OCI-LY7 (cell line): ENCODE results near the gene CCDC92B. TPM values are rescaled to one million over a fixed set of nuclear protein-coding genes. Genes with fewer than 3 reads are reported as not detected.

ENCODE experiments used
- BruUV-seq: library from RNA; stranded (reverse); fragments of 400-500 nt; replicated peaks from 2 replicates; lab custom pipeline; 2021; lab: Mats Ljungman, UMichigan
- CTCF ChIA-PET: fragments of 300-600 bp; sonication (Branson Sonifier 250); formaldehyde crosslinking; loops from one replicate; lab custom pipeline; 2022; ENCODE audit warnings: antibody characterized with exemption; ENCODE audit not compliant: unreplicated experiment; lab: Charles Lee
- POLR2A ChIA-PET: fragments of 300-600 bp; sonication (Branson Sonifier 250); formaldehyde crosslinking; loops from one replicate; lab custom pipeline; 2022; ENCODE audit warnings: antibody characterized with exemption; lab: Charles Lee
- DNase-seq: peaks from one replicate; pipeline ENCODE4 v3.0.0-alpha.2; 2015; ENCODE audit warnings: low spot score
- H2AFZ ChIP-seq: fragments of 200-600 bp; sonication (generic), shearing (Covaris generic); 2 replicates; pipeline ENCODE4 v1.6.1; 2014; ENCODE audit warnings: mild to moderate bottlenecking, antibody characterized with exemption, low read length, moderate library complexity
- H3K27ac ChIP-seq: fragments of 200-600 bp; sonication (generic); 2 replicates; pipeline ENCODE4 v1.5.1; 2014; ENCODE audit warnings: mixed run types, low read depth, mild to moderate bottlenecking, moderate library complexity, low read length, inconsistent platforms; ENCODE audit not compliant: poor library complexity, severe bottlenecking
- H3K36me3 ChIP-seq: fragments of 200-600 bp; sonication (generic); 2 replicates; pipeline ENCODE4 v1.6.1; 2014; ENCODE audit warnings: mild to moderate bottlenecking, antibody characterized with exemption, low read length, moderate library complexity, mixed read lengths; ENCODE audit not compliant: insufficient read depth
- H3K4me1 ChIP-seq: fragments of 200-600 bp; sonication (generic); 2 replicates; pipeline ENCODE4 v1.5.1; 2014; ENCODE audit warnings: mild to moderate bottlenecking, low read length; ENCODE audit not compliant: insufficient read depth, poor library complexity, severe bottlenecking
- H3K4me2 ChIP-seq: fragments of 200-600 bp; sonication (generic); 2 replicates; pipeline ENCODE4 v1.6.1; 2014; ENCODE audit warnings: mild to moderate bottlenecking, low read length
- H3K4me3 ChIP-seq: fragments of 200-600 bp; sonication (generic); 2 replicates; pipeline ENCODE4 v1.5.1; 2014; ENCODE audit warnings: mild to moderate bottlenecking, low read depth, low read length; ENCODE audit not compliant: poor library complexity, severe bottlenecking
- H3K79me2 ChIP-seq: fragments of 200-600 bp; sonication (generic); 2 replicates; pipeline ENCODE4 v1.6.1; 2016; ENCODE audit warnings: low read depth, mild to moderate bottlenecking, low read length, moderate library complexity, mixed read lengths; ENCODE audit not compliant: insufficient read depth
- H3K9me2 ChIP-seq: fragments of 200-600 bp; sonication (generic); 2 replicates; pipeline ENCODE4 v1.6.1; 2016; ENCODE audit warnings: mild to moderate bottlenecking, low read length, mixed read lengths; ENCODE audit not compliant: insufficient read depth
- H3K9me3 ChIP-seq: fragments of 200-600 bp; sonication (generic); 2 replicates; pipeline ENCODE4 v1.6.1; 2014; ENCODE audit warnings: mild to moderate bottlenecking, mixed run types, low read length, mixed read lengths
- H4K20me1 ChIP-seq: fragments of 200-600 bp; sonication (generic); 2 replicates; pipeline ENCODE4 v1.6.1; 2014; ENCODE audit warnings: mild to moderate bottlenecking, antibody characterized with exemption, low read length, moderate library complexity, mixed read lengths; ENCODE audit not compliant: insufficient read depth
- EZH2phosphoT487 ChIP-seq: fragments of 200-600 bp; sonication (generic); IDR thresholded peaks from 2 replicates; pipeline ENCODE4 v1.6.1; 2018; ENCODE audit warnings: low read depth, borderline replicate concordance, mild to moderate bottlenecking, mixed run types, antibody characterized with exemption, low read length, moderate library complexity, mixed read lengths
- intact Hi-C: fragments of 100-400 bp; cut with micrococcal nuclease; formaldehyde crosslinking; loops from one replicate; pipeline ENCODE4 v1.10.0; 2022; ENCODE audit not compliant: unreplicated experiment
- total RNA-seq, 2 experiments: library from RNA; depleted of rRNA in 1 of 2; stranded (reverse); fragments of >200 nt in 1 of 2; shearing (Covaris generic) in 1 of 2; gene quantifications; 2 replicates each; pipeline ENCODE4 v1.2.3, GENCODE V29; 2014 to 2022
- TF ChIP-seq, protein P1 (sequence below): fragments of 200-600 bp; sonication (generic); conservative IDR thresholded peaks from 2 replicates; pipeline ENCODE4 v1.5.1; 2014; ENCODE audit warnings: mild to moderate bottlenecking, antibody characterized with exemption, low read length, moderate library complexity, mixed read lengths

Gene CCDC92B
- total RNA-seq, 2 experiments from 2014 or later: not detected

- Histone ChIP-seq H3K4me1 (no peaks in the 10 kb centered on the region), H3K4me3 (no peak overlapping the region), H3K36me3 (no peaks in the 10 kb centered on the region), H3K27ac (no peak overlapping the region), H3K9me2 (no peaks in the 10 kb centered on the region), H2AFZ (no peak overlapping the region), H3K9me3 (no peaks in the 10 kb centered on the region), H3K4me2 (no peak overlapping the region), H3K79me2 (no peaks in the 10 kb centered on the region), H4K20me1 (no peaks in the 10 kb centered on the region)
- TF ChIP-seq, protein P1, sequence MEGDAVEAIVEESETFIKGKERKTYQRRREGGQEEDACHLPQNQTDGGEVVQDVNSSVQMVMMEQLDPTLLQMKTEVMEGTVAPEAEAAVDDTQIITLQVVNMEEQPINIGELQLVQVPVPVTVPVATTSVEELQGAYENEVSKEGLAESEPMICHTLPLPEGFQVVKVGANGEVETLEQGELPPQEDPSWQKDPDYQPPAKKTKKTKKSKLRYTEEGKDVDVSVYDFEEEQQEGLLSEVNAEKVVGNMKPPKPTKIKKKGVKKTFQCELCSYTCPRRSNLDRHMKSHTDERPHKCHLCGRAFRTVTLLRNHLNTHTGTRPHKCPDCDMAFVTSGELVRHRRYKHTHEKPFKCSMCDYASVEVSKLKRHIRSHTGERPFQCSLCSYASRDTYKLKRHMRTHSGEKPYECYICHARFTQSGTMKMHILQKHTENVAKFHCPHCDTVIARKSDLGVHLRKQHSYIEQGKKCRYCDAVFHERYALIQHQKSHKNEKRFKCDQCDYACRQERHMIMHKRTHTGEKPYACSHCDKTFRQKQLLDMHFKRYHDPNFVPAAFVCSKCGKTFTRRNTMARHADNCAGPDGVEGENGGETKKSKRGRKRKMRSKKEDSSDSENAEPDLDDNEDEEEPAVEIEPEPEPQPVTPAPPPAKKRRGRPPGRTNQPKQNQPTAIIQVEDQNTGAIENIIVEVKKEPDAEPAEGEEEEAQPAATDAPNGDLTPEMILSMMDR: no peak
- TF ChIP-seq EZH2phosphoT487: no peak
- no peak for DNase-seq
- no TSS peak for BruUV-seq
- ChIA-PET POLR2A (no interaction called here), CTCF (no interaction called here)
- intact Hi-C loops: no loop called here
Measured at GRCh38 chr17:2749784-2750181, 331 bp upstream of the CCDC92B start.

- ChIA-PET CTCF (no interaction called here), POLR2A (interaction anchor here (0.7 kb wide), 1 partner anchor 200 kb away, joined by 3 read pairs; no protein-coding TSS in a partner anchor)
- Histone ChIP-seq H3K36me3 (no peaks in the 10 kb centered on the region), H3K4me1 (no peaks in the 10 kb centered on the region), H3K27ac (no peak overlapping the region), H3K4me2 (no peak overlapping the region), H3K9me2 (no peaks in the 10 kb centered on the region), H3K4me3 (no peak overlapping the region), H2AFZ (no peak overlapping the region), H3K9me3 (no peaks in the 10 kb centered on the region), H3K79me2 (no peaks in the 10 kb centered on the region), H4K20me1 (no peaks in the 10 kb centered on the region)
- intact Hi-C loops: no loop called here
- no TSS peak for BruUV-seq
- no peak for DNase-seq
- TF ChIP-seq, protein P1: no peak
- no peak for TF ChIP-seq EZH2phosphoT487
Measured at GRCh38 chr17:2745317-2746037, 4.0 kb downstream of the CCDC92B start.

DNA sequence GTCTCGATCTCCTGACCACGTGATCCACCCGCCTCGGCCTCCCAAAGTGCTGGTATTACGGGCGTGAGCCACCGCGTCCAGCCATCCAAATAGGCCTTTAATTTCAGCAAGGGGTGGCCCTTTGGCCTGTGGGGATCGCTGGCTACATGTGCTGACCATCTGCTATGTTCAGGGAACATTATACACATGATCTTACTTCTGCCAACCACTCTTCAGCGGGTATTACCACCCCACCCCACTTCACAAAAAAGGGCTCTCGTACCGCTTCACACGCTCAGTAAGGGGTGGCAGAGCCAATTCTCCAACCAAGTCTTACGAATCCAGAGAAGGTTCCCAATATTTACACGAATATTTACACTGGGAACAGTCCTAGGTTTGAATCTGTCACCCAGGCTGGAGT is 11.8 kb downstream of the CCDC92B start:
- no peak for DNase-seq
- no peaks in the 10 kb centered on the region for H3K9me2 ChIP-seq
- no TSS peak for BruUV-seq
- TF ChIP-seq, protein P1: no peak
- no peak for TF ChIP-seq EZH2phosphoT487
- no peak overlapping the region for H2AFZ ChIP-seq
- H3K27ac ChIP-seq: no peak overlapping the region
- no peak overlapping the region for H3K4me3 ChIP-seq
- POLR2A ChIA-PET: no interaction called here
- H3K4me1 ChIP-seq: no peaks in the 10 kb centered on the region
- H3K79me2 ChIP-seq: no peaks in the 10 kb centered on the region
- CTCF ChIA-PET: no interaction called here
- H4K20me1 ChIP-seq: no peaks in the 10 kb centered on the region
- intact Hi-C loops: no loop called here
- no peaks in the 10 kb centered on the region for H3K36me3 ChIP-seq
- no peak overlapping the region for H3K4me2 ChIP-seq
- H3K9me3 ChIP-seq: no peaks in the 10 kb centered on the region
